Neuronal stem cell (in vitro differentiated cells): ENCODE data around the gene CILP.

ENCODE experiments used
- DNase-seq: peaks from one replicate; pipeline ENCODE4 v3.0.0-alpha.2; 2013; ENCODE audit warnings: low spot score
- H2AFZ ChIP-seq: one replicate; pipeline ENCODE4 v1.6.1; 2013; ENCODE audit warnings: mild to moderate bottlenecking, low read length, inconsistent platforms
- H2AK5ac ChIP-seq: 2 replicates; pipeline ENCODE4 v1.6.1; 2013; ENCODE audit warnings: low read depth, mild to moderate bottlenecking, inconsistent platforms, low read length, moderate library complexity, mixed read lengths
- H2BK120ac ChIP-seq: 2 replicates; pipeline ENCODE4 v1.6.1; 2013; ENCODE audit warnings: low read depth, mild to moderate bottlenecking, inconsistent platforms, low read length, moderate library complexity, mixed read lengths
- H2BK12ac ChIP-seq: one replicate; pipeline ENCODE4 v1.6.1; 2013; ENCODE audit warnings: low read length, inconsistent platforms
- H2BK15ac ChIP-seq: 2 replicates; pipeline ENCODE4 v1.6.1; 2013; ENCODE audit warnings: mild to moderate bottlenecking, low read length, inconsistent platforms, mixed read lengths
- H2BK5ac ChIP-seq: one replicate; pipeline ENCODE4 v1.6.1; 2013; ENCODE audit warnings: inconsistent platforms, mild to moderate bottlenecking, low read length, moderate library complexity
- H3K14ac ChIP-seq: one replicate; pipeline ENCODE4 v1.6.1; 2013; ENCODE audit warnings: low read length, inconsistent platforms
- H3K18ac ChIP-seq: 2 replicates; pipeline ENCODE4 v1.6.1; 2013; ENCODE audit warnings: low read length, inconsistent platforms
- H3K23ac ChIP-seq: 2 replicates; pipeline ENCODE4 v1.6.1; 2013; ENCODE audit warnings: low read depth, mild to moderate bottlenecking, mixed read lengths, low read length, inconsistent platforms; ENCODE audit not compliant: poor library complexity
- H3K27ac ChIP-seq: replicated peaks from 3 replicates; pipeline ENCODE4 v1.5.1; 2013; ENCODE audit warnings: low read length, inconsistent platforms
- H3K27me3 ChIP-seq, 3 experiments: 2 replicates each; pipeline ENCODE4 v1.6.1; 2013; ENCODE audit warnings: low read length in 3 of 3, mild to moderate bottlenecking in 2 of 3, inconsistent platforms in 1 of 3, low read depth in 1 of 3, mixed read lengths in 1 of 3, moderate library complexity in 1 of 3; ENCODE audit not compliant: control insufficient read depth in 3 of 3, insufficient read depth in 3 of 3
- H3K36me3 ChIP-seq, 2 donors: replicated peaks in 1 of 2; 2 replicates each; pipeline ENCODE4 v1.6.1; 2013; ENCODE audit warnings: low read length in 2 of 2; ENCODE audit not compliant: control insufficient read depth in 2 of 2, insufficient read depth in 2 of 2
- H3K4ac ChIP-seq: 2 replicates; pipeline ENCODE4 v1.6.1; 2013; ENCODE audit warnings: inconsistent platforms, mild to moderate bottlenecking, low read length, moderate library complexity
- H3K4me1 ChIP-seq, 2 donors: 1 replicate in 1 of 2; 2 replicates in 1 of 2; pipeline ENCODE4 v1.6.1; 2013; ENCODE audit warnings: low read length in 2 of 2, low read depth in 1 of 2; ENCODE audit not compliant: control insufficient read depth in 2 of 2, insufficient read depth in 1 of 2
- H3K4me2 ChIP-seq: one replicate; pipeline ENCODE4 v1.6.1; 2013; ENCODE audit warnings: mild to moderate bottlenecking, low read length, inconsistent platforms; ENCODE audit not compliant: insufficient read depth, poor library complexity, severe bottlenecking
- H3K4me3 ChIP-seq, 2 donors: 2 replicates each; pipeline ENCODE4 v1.5.1; 2013; ENCODE audit warnings: low read length in 2 of 2, mild to moderate bottlenecking in 2 of 2, inconsistent platforms in 1 of 2, moderate library complexity in 1 of 2
- H3K79me1 ChIP-seq: one replicate; pipeline ENCODE4 v1.6.1; 2013; ENCODE audit warnings: low read depth, mild to moderate bottlenecking, inconsistent platforms, low read length, moderate library complexity
- H3K9ac ChIP-seq: one replicate; pipeline ENCODE4 v1.6.1; 2013; ENCODE audit warnings: mild to moderate bottlenecking, low read depth, low read length, inconsistent platforms; ENCODE audit not compliant: poor library complexity
- H3K9me3 ChIP-seq, 2 donors: replicated peaks in 1 of 2; 2 replicates each; pipeline versions ENCODE3 to v1.6.1; 2013; ENCODE audit warnings: low read length in 2 of 2, mild to moderate bottlenecking in 2 of 2, inconsistent platforms in 1 of 2, low read depth in 1 of 2, mixed read lengths in 1 of 2, moderate library complexity in 1 of 2; ENCODE audit not compliant: control insufficient read depth in 2 of 2, insufficient read depth in 1 of 2
- H4K8ac ChIP-seq: one replicate; pipeline ENCODE4 v1.6.1; 2013; ENCODE audit warnings: low read depth, mild to moderate bottlenecking, inconsistent platforms, low read length, moderate library complexity
- H4K91ac ChIP-seq: one replicate; pipeline ENCODE4 v1.6.1; 2013; ENCODE audit warnings: low read length, low read depth, mild to moderate bottlenecking, inconsistent platforms; ENCODE audit not compliant: poor library complexity
- WGBS, 2 donors: extraction: QIAGEN DNeasy Blood & Tissue Kit; methylation state at CpG; one replicate each; pipeline ENCODE4 v1.1.7; 2013; ENCODE audit warnings: missing lambda C conversion rate in 2 of 2, mixed read lengths in 1 of 2; ENCODE audit not compliant: insufficient read length in 2 of 2, insufficient replicate concordance in 1 of 2; ENCODE audit errors: extremely low coverage in 2 of 2; 5-methylcytosine and 5-hydroxymethylcytosine counted together

CILP gene

DNA sequence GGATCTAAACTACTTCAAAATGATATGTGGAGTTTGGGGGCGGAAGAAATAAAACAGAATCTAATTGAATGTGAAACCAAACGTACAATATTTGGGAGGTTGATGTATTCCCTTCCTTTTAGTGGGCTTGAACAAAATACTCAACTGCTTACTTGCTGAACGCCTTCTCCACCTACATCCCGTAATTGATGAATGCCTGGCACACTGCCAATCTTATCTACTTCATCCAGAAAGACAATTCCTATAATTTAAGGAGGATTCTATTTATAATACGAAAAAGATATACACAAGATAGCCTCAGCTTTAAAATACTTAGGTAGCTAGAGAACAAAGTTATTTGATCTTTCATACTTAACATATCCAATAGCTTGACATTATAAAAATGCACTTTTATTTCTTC lies 54.6 kb downstream of the CILP start:
- no peak overlapping the region for H2BK5ac ChIP-seq
- no peak overlapping the region for H4K8ac ChIP-seq
- no peak overlapping the region for H3K4me3 ChIP-seq
- no peak overlapping the region for H2AFZ ChIP-seq
- no peaks in the 10 kb centered on the region for H3K9me3 ChIP-seq
- H3K18ac ChIP-seq, result no peak overlapping the region
- no CpG with 5 or more reads among the region's 5 CpGs for WGBS, 2 donors
- no peak overlapping the region for H3K14ac ChIP-seq
- H3K4me1 ChIP-seq, result no peaks in the 10 kb centered on the region
- H3K9ac ChIP-seq, result no peak overlapping the region
- H3K4me2 ChIP-seq, result no peak overlapping the region
- no peak overlapping the region for H2AK5ac ChIP-seq
- no peak overlapping the region for H3K4ac ChIP-seq
- no peaks in the 10 kb centered on the region for H3K79me1 ChIP-seq
- H3K36me3 ChIP-seq, result peaks cover 13 to 88% of the 10 kb centered on the region in 2 donors
- H2BK120ac ChIP-seq, result no peak overlapping the region
- DNase-seq, result no peak
- no peaks in the 10 kb centered on the region for H3K27me3 ChIP-seq
- no peak overlapping the region for H2BK15ac ChIP-seq
- no peak overlapping the region for H2BK12ac ChIP-seq
- no peak overlapping the region for H4K91ac ChIP-seq
- H3K27ac ChIP-seq, result no peak overlapping the region
- no peak overlapping the region for H3K23ac ChIP-seq

DNA sequence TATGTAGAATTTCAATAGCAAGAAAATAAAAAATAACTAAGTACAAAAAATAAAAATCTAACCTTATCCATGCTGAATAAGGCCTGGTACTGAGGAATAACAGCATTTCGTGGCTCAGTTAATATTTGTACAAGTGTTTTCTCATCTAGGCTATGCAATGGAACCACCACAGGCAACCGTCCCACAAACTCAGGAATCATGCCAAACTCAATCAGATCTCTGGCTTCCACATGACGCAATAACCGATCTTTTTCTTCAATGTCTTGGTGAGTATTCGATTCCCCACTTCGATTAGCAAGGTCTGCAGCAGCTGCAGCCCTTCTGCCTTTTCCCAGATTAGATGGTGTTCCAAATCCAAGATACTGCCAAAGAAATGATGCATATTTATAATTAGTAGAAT lies 56.6 kb downstream of the CILP start:
- Histone ChIP-seq H3K27ac (no peak overlapping the region), H2AFZ (no peak overlapping the region), H2BK5ac (no peak overlapping the region), H2BK15ac (no peak overlapping the region), H3K4me1 (no peaks in the 10 kb centered on the region), H3K23ac (no peak overlapping the region), H3K9ac (no peak overlapping the region), H3K4ac (no peak overlapping the region), H3K14ac (no peak overlapping the region), H3K4me2 (no peak overlapping the region), H2BK120ac (no peak overlapping the region), H3K36me3 (peaks cover 13 to 90% of the 10 kb centered on the region in 2 donors), H2BK12ac (no peak overlapping the region), H3K27me3 (no peaks in the 10 kb centered on the region), H3K18ac (no peak overlapping the region), H3K9me3 (no peaks in the 10 kb centered on the region), H4K8ac (no peak overlapping the region), H2AK5ac (no peak overlapping the region), H3K79me1 (no peaks in the 10 kb centered on the region), H3K4me3 (no peak overlapping the region), H4K91ac (no peak overlapping the region)
- WGBS, 2 donors, result no CpG with 5 or more reads among the region's 6 CpGs
- no peak for DNase-seq

DNA sequence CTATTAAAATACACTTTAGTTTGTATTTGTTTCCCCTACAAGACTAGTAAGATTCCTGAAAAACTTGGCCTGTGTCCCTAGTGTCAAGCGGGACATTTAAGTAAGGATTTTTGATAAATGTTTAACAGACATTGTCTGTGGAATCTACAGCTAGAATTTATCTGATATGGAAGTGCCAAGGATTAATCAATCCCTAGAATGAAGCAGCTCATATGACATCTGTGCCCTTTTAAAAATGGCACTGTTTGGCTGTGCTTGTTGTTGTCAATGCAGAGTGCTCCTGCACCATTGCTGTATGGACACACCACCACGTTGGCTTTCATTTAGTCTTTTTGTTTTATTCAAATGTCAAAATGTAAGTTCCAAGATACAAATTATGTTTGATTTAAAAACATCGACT lies 63.4 kb downstream of the CILP start:
- H3K9me3 ChIP-seq, result no peaks in the 10 kb centered on the region
- H2BK120ac ChIP-seq, result no peak overlapping the region
- WGBS, 2 donors, result no CpG with 5 or more reads among the region's 3 CpGs

DNA sequence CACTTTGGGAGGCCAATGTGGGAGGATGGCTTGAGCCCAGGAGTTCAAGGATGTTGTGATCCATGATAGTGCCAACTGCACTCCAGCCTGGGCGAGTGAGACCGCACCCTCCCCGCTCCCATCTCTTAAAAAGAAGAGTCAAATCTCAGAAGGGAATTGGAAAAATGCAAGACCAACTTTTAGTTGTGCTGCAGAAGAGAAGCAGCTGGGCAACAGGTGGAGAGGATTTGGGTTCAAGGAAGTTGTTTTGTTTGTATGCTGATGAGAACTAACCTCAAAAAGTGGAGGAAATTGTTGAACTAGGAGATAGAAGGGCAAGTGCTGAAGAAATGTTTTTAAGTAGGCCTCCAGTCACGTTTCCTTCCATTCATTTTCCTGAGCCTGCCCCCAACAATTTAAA lies 64.8 kb downstream of the CILP start:
- H3K27ac ChIP-seq, result no peak overlapping the region
- peaks cover 0 to 40% of the 10 kb centered on the region in 2 donors for H3K36me3 ChIP-seq
- DNase-seq, result no peak
- no peak overlapping the region for H2BK15ac ChIP-seq
- whole genome bisulfite sequencing, 2 donors, result no CpG with 5 or more reads among the region's 4 CpGs
- H2BK5ac ChIP-seq, result no peak overlapping the region
- no peak overlapping the region for H2AK5ac ChIP-seq
- no peaks in the 10 kb centered on the region for H3K4me1 ChIP-seq
- no peak overlapping the region for H2BK120ac ChIP-seq
- no peak overlapping the region for H3K18ac ChIP-seq
- H4K8ac ChIP-seq, result no peak overlapping the region
- H4K91ac ChIP-seq, result no peak overlapping the region
- H3K27me3 ChIP-seq, result no peaks in the 10 kb centered on the region
- H3K4ac ChIP-seq, result no peak overlapping the region
- no peak overlapping the region for H3K14ac ChIP-seq
- no peak overlapping the region for H2AFZ ChIP-seq
- H3K9me3 ChIP-seq, result no peaks in the 10 kb centered on the region
- no peak overlapping the region for H3K23ac ChIP-seq
- H3K9ac ChIP-seq, result no peak overlapping the region
- H2BK12ac ChIP-seq, result no peak overlapping the region
- H3K79me1 ChIP-seq, result no peaks in the 10 kb centered on the region
- no peak overlapping the region for H3K4me2 ChIP-seq
- H3K4me3 ChIP-seq, result no peak overlapping the region

More for the DNA sequence above, 63.4 kb downstream of the CILP start:
- Histone ChIP-seq H4K91ac (no peak overlapping the region), H3K79me1 (no peaks in the 10 kb centered on the region), H2BK12ac (no peak overlapping the region), H3K27ac (no peak overlapping the region), H3K4ac (no peak overlapping the region), H2AFZ (no peak overlapping the region), H3K27me3 (no peaks in the 10 kb centered on the region), H3K36me3 (peaks cover 0 to 51% of the 10 kb centered on the region in 2 donors), H3K4me1 (no peaks in the 10 kb centered on the region), H4K8ac (no peak overlapping the region), H2AK5ac (no peak overlapping the region), H3K18ac (no peak overlapping the region), H3K9ac (no peak overlapping the region), H2BK15ac (no peak overlapping the region), H2BK5ac (no peak overlapping the region), H3K4me3 (no peak overlapping the region), H3K23ac (no peak overlapping the region), H3K4me2 (no peak overlapping the region), H3K14ac (no peak overlapping the region)
- no peak for DNase-seq
